ENCODE measurements around the gene PEX19.

Gene PEX19

GRCh38 chr1:160284782-160285344 is at the start of gene PEX19:
PEX19 (minus strand) TSS chr1:160285133; CDS start chr1:160285124, 9 bp downstream.
- TF ChIP-seq CTCF (IDR thresholded peaks at IDR 0.05) = no peak

GRCh38 chr1:160332516-160332915 is 47.6 kb upstream of the PEX19 start:
- TF ChIP-seq CTCF (IDR thresholded peaks at IDR 0.05) = no peak

- TF ChIP-seq CTCF (IDR thresholded peaks at IDR 0.05) = no peak
Measured at GRCh38 chr1:160330119-160330518, 45.2 kb upstream of the PEX19 start.

GRCh38 chr1:160328184-160328583 is 43.3 kb upstream of the PEX19 start:
- TF ChIP-seq CTCF (IDR thresholded peaks at IDR 0.05) = no peak

GRCh38 chr1:160326418-160326817 is 41.5 kb upstream of the PEX19 start:
- TF ChIP-seq CTCF (IDR thresholded peaks at IDR 0.05) = no peak

- TF ChIP-seq CTCF (IDR thresholded peaks at IDR 0.05) = no peak
Measured at GRCh38 chr1:160325252-160325651, 40.3 kb upstream of the PEX19 start.

- no peak for TF ChIP-seq CTCF (IDR thresholded peaks at IDR 0.05)
Measured at GRCh38 chr1:160322831-160323230, 37.9 kb upstream of the PEX19 start.

GRCh38 chr1:160315359-160315758 is 30.4 kb upstream of the PEX19 start:
- no peak for TF ChIP-seq CTCF (IDR thresholded peaks at IDR 0.05)
